ENCODE data around the gene FCRLA.
"Not testable (repeated sequence)": the region's sequence is repeated elsewhere in the genome, so short reads cannot be mapped to it uniquely, and the experiment has no call there.

The FCRLA gene

GRCh38 chr1:161706482-161707347 is at the start of gene FCRLA:
FCRLA (plus strand) TSS chr1:161707229; CDS start chr1:161707265, 36 bp downstream.
- DNase-seq (ENCODE audit: low read depth), result no peak

GRCh38 chr1:161658524-161658923 is 48.5 kb upstream of the FCRLA start:
- DNase-seq (ENCODE audit: low read depth), result not testable (repeated sequence)

- DNase-seq (ENCODE audit: low read depth), result not testable (repeated sequence)
Measured at GRCh38 chr1:161661660-161662311, 45.2 kb upstream of the FCRLA start.

GRCh38 chr1:161662684-161663339 is 44.2 kb upstream of the FCRLA start, which contains the start of gene FCGR2B:
FCGR2B (plus strand) TSS chr1:161663143; CDS start chr1:161663242, 99 bp downstream.
- DNase-seq (ENCODE audit: low read depth), result not testable (repeated sequence)

GRCh38 chr1:161663569-161663968 is 43.5 kb upstream of the FCRLA start:
- not testable (repeated sequence) for DNase-seq (ENCODE audit: low read depth)

- not testable (repeated sequence) for DNase-seq (ENCODE audit: low read depth)
Measured at GRCh38 chr1:161664689-161665088, 42.3 kb upstream of the FCRLA start.

- DNase-seq (ENCODE audit: low read depth), result not testable (repeated sequence)
Measured at GRCh38 chr1:161671045-161672020, 35.7 kb upstream of the FCRLA start.

GRCh38 chr1:161673437-161673836 is 33.6 kb upstream of the FCRLA start:
- DNase-seq (ENCODE audit: low read depth), result not testable (repeated sequence)

GRCh38 chr1:161674447-161674846 is 32.6 kb upstream of the FCRLA start:
- DNase-seq (ENCODE audit: low read depth), result not testable (repeated sequence)

- not testable (repeated sequence) for DNase-seq (ENCODE audit: low read depth)
Measured at GRCh38 chr1:161674908-161675307, 32.1 kb upstream of the FCRLA start.

GRCh38 chr1:161676441-161676840 is 30.6 kb upstream of the FCRLA start:
- no peak for DNase-seq (ENCODE audit: low read depth)

GRCh38 chr1:161676958-161677689 is 29.9 kb upstream of the FCRLA start:
- DNase-seq (ENCODE audit: low read depth), result no peak

GRCh38 chr1:161678500-161678899 is 28.5 kb upstream of the FCRLA start:
- no peak for DNase-seq (ENCODE audit: low read depth)

- DNase-seq (ENCODE audit: low read depth), result no peak
Measured at GRCh38 chr1:161681879-161682278, 25.1 kb upstream of the FCRLA start.

GRCh38 chr1:161688946-161689345 is 18.1 kb upstream of the FCRLA start:
- DNase-seq (ENCODE audit: low read depth), result no peak

- no peak for DNase-seq (ENCODE audit: low read depth)
Measured at GRCh38 chr1:161691846-161692245, 15.2 kb upstream of the FCRLA start.

GRCh38 chr1:161693020-161693712 is 13.9 kb upstream of the FCRLA start:
- not testable (repeated sequence) for DNase-seq (ENCODE audit: low read depth)

- not testable (repeated sequence) for DNase-seq (ENCODE audit: low read depth)
Measured at GRCh38 chr1:161698302-161698701, 8.7 kb upstream of the FCRLA start.

- DNase-seq (ENCODE audit: low read depth), result no peak
Measured at GRCh38 chr1:161702250-161702649, 4.8 kb upstream of the FCRLA start.

- DNase-seq (ENCODE audit: low read depth), result no peak
Measured at GRCh38 chr1:161705537-161705936, 1.5 kb upstream of the FCRLA start.

Data from activated gamma-delta T cell treated with anti-CD3 and anti-CD28 coated beads, Interleukin-2, amount 50 U/mL, for 16 hours (primary cell).